GM23248 (cell line): ENCODE measurements around the gene GRIK3. TPM values are rescaled to one million over a fixed set of nuclear protein-coding genes. Genes with fewer than 3 reads are reported as not detected.

Experiments
- DNase-seq: peaks from one replicate; pipeline ENCODE4 v3.0.0-alpha.2; 2015
- H2AFZ ChIP-seq: fragments of 200-600 bp; sonication (generic); 2 replicates; pipeline ENCODE4 v1.6.1; 2016; ENCODE audit warnings: antibody characterized with exemption
- H3F3A ChIP-seq: fragments of 200-600 bp; sonication (generic); 2 replicates; pipeline ENCODE4 v1.6.1; 2016; ENCODE audit warnings: mild to moderate bottlenecking, antibody characterized with exemption, mixed run types; ENCODE audit not compliant: insufficient read depth
- H3K27ac ChIP-seq: fragments of 200-600 bp; sonication (generic); 2 replicates; pipeline ENCODE4 v1.5.1; 2016; ENCODE audit warnings: mild to moderate bottlenecking
- H3K27me3 ChIP-seq: fragments of 200-600 bp; sonication (generic); replicated peaks from 2 replicates; pipeline ENCODE4 v1.6.1; 2016; ENCODE audit warnings: mild to moderate bottlenecking; ENCODE audit not compliant: insufficient read depth
- H3K36me3 ChIP-seq: fragments of 200-600 bp; sonication (generic); 2 replicates; pipeline ENCODE4 v1.6.1; 2016; ENCODE audit warnings: low read depth, mild to moderate bottlenecking
- H3K4me1 ChIP-seq: fragments of 200-600 bp; sonication (generic); 2 replicates; pipeline ENCODE4 v1.6.1; 2016; ENCODE audit warnings: mild to moderate bottlenecking; ENCODE audit not compliant: insufficient read depth
- H3K4me2 ChIP-seq: fragments of 200-600 bp; sonication (generic); one replicate; pipeline ENCODE4 v1.6.1; 2016; ENCODE audit warnings: mild to moderate bottlenecking; ENCODE audit not compliant: unreplicated experiment
- H3K4me3 ChIP-seq: fragments of 200-600 bp; sonication (generic); 2 replicates; pipeline ENCODE4 v1.5.1; 2016; ENCODE audit warnings: mild to moderate bottlenecking
- H3K79me2 ChIP-seq: fragments of 200-600 bp; sonication (generic); 2 replicates; pipeline ENCODE4 v1.6.1; 2016; ENCODE audit warnings: mild to moderate bottlenecking; ENCODE audit not compliant: insufficient read depth
- H3K9ac ChIP-seq: fragments of 200-600 bp; sonication (generic); 2 replicates; pipeline ENCODE4 v1.6.1; 2016; ENCODE audit warnings: mild to moderate bottlenecking
- H3K9me2 ChIP-seq: fragments of 200-600 bp; sonication (generic); 2 replicates; pipeline ENCODE4 v1.6.1; 2016; ENCODE audit warnings: mixed run types, mild to moderate bottlenecking, moderate library complexity; ENCODE audit not compliant: insufficient read depth
- H3K9me3 ChIP-seq: fragments of 200-600 bp; sonication (generic); one replicate; pipeline ENCODE4 v1.6.1; 2017; ENCODE audit warnings: low read depth
- H4K20me1 ChIP-seq: fragments of 200-600 bp; sonication (generic); 2 replicates; pipeline ENCODE4 v1.6.0; 2016; ENCODE audit not compliant: insufficient read depth
- EZH2 ChIP-seq: fragments of 200-600 bp; sonication (generic); IDR thresholded peaks from 2 replicates; pipeline ENCODE4 v1.6.1; 2018; ENCODE audit warnings: antibody characterized with exemption, mild to moderate bottlenecking; ENCODE audit not compliant: insufficient read depth, poor library complexity, severe bottlenecking
- EZH2phosphoT487 ChIP-seq: fragments of 200-600 bp; sonication (generic); IDR thresholded peaks from 2 replicates; pipeline ENCODE4 v1.6.1; 2018; ENCODE audit warnings: antibody characterized with exemption, moderate library complexity, mild to moderate bottlenecking, low read depth; ENCODE audit not compliant: insufficient read depth
- WGBS, 2 experiments: methylation state at CpG; one replicate each; pipeline ENCODE4 v1.1.6; 2015 to 2017; ENCODE audit warnings: low lambda C conversion rate in 2 of 2, low coverage in 1 of 2; ENCODE audit errors: missing lambda C conversion rate in 2 of 2; 5-methylcytosine and 5-hydroxymethylcytosine counted together
- in situ Hi-C: fragments of 300-500 bp; cut with MboI; formaldehyde crosslinking; loops from 2 replicates; pipeline ENCODE4 v1.15.0; 2020
- polyA plus RNA-seq: library from polyadenylated mRNA; unstranded; fragments of >200 nt; fragmentation: Nextera tagmentation; extraction: Ambion mirVana; gene quantifications from 2 replicates; pipeline ENCODE4 v1.2.1, GENCODE V29; 2016
- total RNA-seq: library from RNA; depleted of rRNA; stranded (reverse); fragments of >200 nt; shearing (Covaris generic); gene quantifications from 2 replicates; pipeline ENCODE4 v1.2.3, GENCODE V29; 2014

Gene GRIK3
- total and polyA plus RNA-seq, 2 experiments from 2014 or later: not detected

GRCh38 chr1:37006132-37006868, 28.0 kb downstream of the GRIK3 start:
- no peak overlapping the region for H2AFZ ChIP-seq
- no peaks in the 10 kb centered on the region for H3K79me2 ChIP-seq
- H3K27ac ChIP-seq: no peak overlapping the region
- H3K9me3 ChIP-seq: no peaks in the 10 kb centered on the region
- H3K27me3 ChIP-seq: no peaks in the 10 kb centered on the region
- H3K36me3 ChIP-seq: no peaks in the 10 kb centered on the region
- H3K4me1 ChIP-seq: no peaks in the 10 kb centered on the region
- H3K9ac ChIP-seq: no peak overlapping the region
- no peak overlapping the region for H3K4me2 ChIP-seq
- WGBS, 2 experiments: 30 to 32% methylated on average over 11 of the region's 11 CpGs
- H3F3A ChIP-seq: no peaks in the 10 kb centered on the region
- no peak overlapping the region for H3K4me3 ChIP-seq
- no peak for DNase-seq
- no peak for TF ChIP-seq EZH2phosphoT487
- no peak for TF ChIP-seq EZH2
- H4K20me1 ChIP-seq: no peaks in the 10 kb centered on the region
- no peaks in the 10 kb centered on the region for H3K9me2 ChIP-seq
- in situ Hi-C loops: no loop called here

DNA sequence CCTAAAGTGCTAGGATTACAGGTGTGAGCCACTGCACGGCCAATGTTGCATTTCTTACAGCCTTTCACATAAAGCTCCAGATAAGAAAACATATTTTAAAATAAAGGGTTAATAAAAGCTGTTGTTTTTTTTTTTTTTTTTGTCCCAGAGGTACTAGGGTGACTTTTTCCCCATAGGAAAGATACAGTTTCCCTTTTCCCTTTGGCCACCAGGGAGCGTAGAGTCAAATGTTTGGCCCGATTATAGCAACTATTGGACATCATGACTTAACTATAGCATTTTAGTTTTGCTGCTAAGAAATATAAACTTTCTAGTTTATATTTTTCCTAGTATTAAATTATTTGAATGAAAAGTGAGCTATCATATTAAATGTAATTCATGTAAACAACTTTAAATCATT, 31.4 kb downstream of the GRIK3 start:
- in situ Hi-C loops: no loop called here
- Histone ChIP-seq H3K9me3 (no peaks in the 10 kb centered on the region), H3K9me2 (no peaks in the 10 kb centered on the region), H3K27ac (no peak overlapping the region), H2AFZ (no peak overlapping the region), H3F3A (no peaks in the 10 kb centered on the region), H4K20me1 (no peaks in the 10 kb centered on the region), H3K36me3 (no peaks in the 10 kb centered on the region), H3K9ac (no peak overlapping the region), H3K27me3 (no peaks in the 10 kb centered on the region), H3K4me1 (no peaks in the 10 kb centered on the region), H3K4me3 (no peak overlapping the region), H3K79me2 (no peaks in the 10 kb centered on the region), H3K4me2 (no peak overlapping the region)
- TF ChIP-seq EZH2phosphoT487 (no peak), EZH2 (no peak)
- no peak for DNase-seq
- WGBS, 2 experiments: 40 to 51% methylated on average over 3 of the region's 3 CpGs

GRCh38 chr1:37001703-37002102, 32.6 kb downstream of the GRIK3 start:
- in situ Hi-C loops: no loop called here
- H3K9me3 ChIP-seq: no peaks in the 10 kb centered on the region
- H3K9me2 ChIP-seq: no peaks in the 10 kb centered on the region
- no peaks in the 10 kb centered on the region for H3K27me3 ChIP-seq
- H3K79me2 ChIP-seq: no peaks in the 10 kb centered on the region
- H3K4me1 ChIP-seq: no peaks in the 10 kb centered on the region
- no peak overlapping the region for H3K4me2 ChIP-seq
- no peak overlapping the region for H2AFZ ChIP-seq
- H3K4me3 ChIP-seq: no peak overlapping the region
- no peaks in the 10 kb centered on the region for H4K20me1 ChIP-seq
- no peak for TF ChIP-seq EZH2
- no peak for TF ChIP-seq EZH2phosphoT487
- no peak overlapping the region for H3K27ac ChIP-seq
- no peak overlapping the region for H3K9ac ChIP-seq
- no peaks in the 10 kb centered on the region for H3F3A ChIP-seq
- no peaks in the 10 kb centered on the region for H3K36me3 ChIP-seq
- WGBS, 2 experiments: 32 to 34% methylated on average over 2 of the region's 2 CpGs
- DNase-seq: no peak

DNA sequence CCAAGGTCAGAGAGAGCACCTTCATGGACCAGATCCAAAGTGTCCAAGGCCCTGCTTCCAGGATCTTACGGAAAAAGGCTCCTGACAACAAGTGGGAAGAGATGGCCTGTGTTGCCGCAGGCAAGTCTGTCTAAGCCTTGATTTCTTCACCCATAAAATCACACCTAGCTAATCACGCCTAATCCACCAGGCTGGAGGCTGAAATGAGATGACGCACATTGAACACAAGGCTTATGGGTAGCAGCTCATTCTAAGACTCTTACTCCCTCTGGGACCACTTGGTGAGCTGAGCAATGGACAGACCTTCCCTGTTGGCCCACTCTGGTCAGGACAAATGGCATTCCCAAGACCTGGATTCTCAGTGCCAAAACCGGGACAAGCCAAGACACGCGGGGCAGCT, 38.2 kb downstream of the GRIK3 start:
- WGBS, 2 experiments: 30 to 31% methylated on average over 7 of the region's 7 CpGs
- in situ Hi-C loops: no loop called here

More for the DNA sequence above, 38.2 kb downstream of the GRIK3 start:
- Histone ChIP-seq H3K79me2 (no peaks in the 10 kb centered on the region), H3K4me2 (no peak overlapping the region), H3K4me1 (no peaks in the 10 kb centered on the region), H3F3A (no peaks in the 10 kb centered on the region), H3K9ac (no peak overlapping the region), H3K36me3 (no peaks in the 10 kb centered on the region), H3K27ac (no peak overlapping the region), H2AFZ (no peak overlapping the region), H3K9me3 (no peaks in the 10 kb centered on the region), H4K20me1 (no peaks in the 10 kb centered on the region), H3K4me3 (no peak overlapping the region), H3K9me2 (no peaks in the 10 kb centered on the region), H3K27me3 (no peaks in the 10 kb centered on the region)
- DNase-seq: no peak
- TF ChIP-seq EZH2 (no peak), EZH2phosphoT487 (no peak)
